Measurements from ENCODE around the gene CHST7. TPM values are rescaled to one million over a fixed set of nuclear protein-coding genes. Genes with fewer than 3 reads are reported as not detected.
A peak's percentile ranks its signal among the peaks of the same experiment; 100 is the strongest.

CHST7 gene
- total and polyA plus RNA-seq, 2 donors = 2.6 to 3.1 TPM

- H3K27ac ChIP-seq (ENCODE audit: low read depth in 1 of 2, low read length in 1 of 2) = no peak overlapping the region
- no peak for DNase-seq (ENCODE audit: low read depth in 6 of 9, low spot score in 9 of 9)
- H3K4me3 ChIP-seq (ENCODE audit: low read length in 2 of 2) = no peak overlapping the region
- H3K9me3 ChIP-seq (ENCODE audit: control insufficient read depth in 2 of 2, insufficient read depth in 1 of 2, low read length in 1 of 2) = no peaks in the 10 kb centered on the region
- WGBS = 90% methylated on average over 5 of the region's 5 CpGs
- peaks cover 0 to 8% of the 10 kb centered on the region in 2 donors for H3K4me1 ChIP-seq (ENCODE audit: control insufficient read depth in 2 of 2, insufficient read depth in 2 of 2, low read length in 2 of 2)
- H3K36me3 ChIP-seq (ENCODE audit: control insufficient read depth in 2 of 2, insufficient read depth in 2 of 2, low read length in 1 of 2) = no peaks in the 10 kb centered on the region
- no peaks in the 10 kb centered on the region for H3K27me3 ChIP-seq (ENCODE audit: control insufficient read depth in 2 of 2, insufficient read depth in 1 of 2, low read length in 1 of 2)
These were observed 36.6 kb downstream of the CHST7 start for GRCh38 chrX:46610070-46610658.

- H3K27me3 ChIP-seq (ENCODE audit: control insufficient read depth in 2 of 2, insufficient read depth in 1 of 2, low read length in 1 of 2) = no peaks in the 10 kb centered on the region
- H3K4me3 ChIP-seq (ENCODE audit: low read length in 2 of 2) = no peak overlapping the region
- 70% methylated on average over 13 of the region's 13 CpGs for WGBS
- H3K9me3 ChIP-seq (ENCODE audit: control insufficient read depth in 2 of 2, insufficient read depth in 1 of 2, low read length in 1 of 2) = no peaks in the 10 kb centered on the region
- peak in 3 of 9 donors; percentile 21 to 54 (median 36) for DNase-seq (ENCODE audit: low read depth in 6 of 9, low spot score in 9 of 9)
- peaks cover 0 to 8% of the 10 kb centered on the region in 2 donors for H3K4me1 ChIP-seq (ENCODE audit: control insufficient read depth in 2 of 2, insufficient read depth in 2 of 2, low read length in 2 of 2)
- H3K27ac ChIP-seq (ENCODE audit: low read depth in 1 of 2, low read length in 1 of 2) = no peak overlapping the region
- H3K36me3 ChIP-seq (ENCODE audit: control insufficient read depth in 2 of 2, insufficient read depth in 2 of 2, low read length in 1 of 2) = no peaks in the 10 kb centered on the region
These were observed 38.2 kb downstream of the CHST7 start for GRCh38 chrX:46611658-46612362.

- Histone ChIP-seq H3K27me3 (ENCODE audit: control insufficient read depth in 2 of 2, insufficient read depth in 1 of 2, low read length in 1 of 2) (no peaks in the 10 kb centered on the region), H3K4me1 (ENCODE audit: control insufficient read depth in 2 of 2, insufficient read depth in 2 of 2, low read length in 2 of 2) (no peaks in the 10 kb centered on the region), H3K9me3 (ENCODE audit: control insufficient read depth in 2 of 2, insufficient read depth in 1 of 2, low read length in 1 of 2) (no peaks in the 10 kb centered on the region), H3K27ac (ENCODE audit: low read depth in 1 of 2, low read length in 1 of 2) (no peak overlapping the region), H3K4me3 (ENCODE audit: low read length in 2 of 2) (no peak overlapping the region), H3K36me3 (ENCODE audit: control insufficient read depth in 2 of 2, insufficient read depth in 2 of 2, low read length in 1 of 2) (no peaks in the 10 kb centered on the region)
- peak in 1 of 9 donors; percentile 5 for DNase-seq (ENCODE audit: low read depth in 6 of 9, low spot score in 9 of 9)
These were observed 44.3 kb downstream of the CHST7 start for GRCh38 chrX:46617906-46618305.

GRCh38 chrX:46618947-46619346 lies 45.4 kb downstream of the CHST7 start:
- no peaks in the 10 kb centered on the region for H3K36me3 ChIP-seq (ENCODE audit: control insufficient read depth in 2 of 2, insufficient read depth in 2 of 2, low read length in 1 of 2)
- no peak overlapping the region for H3K4me3 ChIP-seq (ENCODE audit: low read length in 2 of 2)
- no peak for DNase-seq (ENCODE audit: low read depth in 6 of 9, low spot score in 9 of 9)
- H3K27me3 ChIP-seq (ENCODE audit: control insufficient read depth in 2 of 2, insufficient read depth in 1 of 2, low read length in 1 of 2) = no peaks in the 10 kb centered on the region
- no peak overlapping the region for H3K27ac ChIP-seq (ENCODE audit: low read depth in 1 of 2, low read length in 1 of 2)
- no peaks in the 10 kb centered on the region for H3K4me1 ChIP-seq (ENCODE audit: control insufficient read depth in 2 of 2, insufficient read depth in 2 of 2, low read length in 2 of 2)
- no peaks in the 10 kb centered on the region for H3K9me3 ChIP-seq (ENCODE audit: control insufficient read depth in 2 of 2, insufficient read depth in 1 of 2, low read length in 1 of 2)

- Histone ChIP-seq H3K4me1 (ENCODE audit: control insufficient read depth in 2 of 2, insufficient read depth in 2 of 2, low read length in 2 of 2) (no peaks in the 10 kb centered on the region), H3K4me3 (ENCODE audit: low read length in 2 of 2) (no peak overlapping the region), H3K27me3 (ENCODE audit: control insufficient read depth in 2 of 2, insufficient read depth in 1 of 2, low read length in 1 of 2) (no peaks in the 10 kb centered on the region), H3K27ac (ENCODE audit: low read depth in 1 of 2, low read length in 1 of 2) (no peak overlapping the region), H3K36me3 (ENCODE audit: control insufficient read depth in 2 of 2, insufficient read depth in 2 of 2, low read length in 1 of 2) (no peaks in the 10 kb centered on the region), H3K9me3 (ENCODE audit: control insufficient read depth in 2 of 2, insufficient read depth in 1 of 2, low read length in 1 of 2) (no peaks in the 10 kb centered on the region)
- no peak for DNase-seq (ENCODE audit: low read depth in 6 of 9, low spot score in 9 of 9)
- WGBS = 98% methylated on average over 4 of the region's 4 CpGs
These were observed 46.9 kb downstream of the CHST7 start for GRCh38 chrX:46620505-46620904.

GRCh38 chrX:46621572-46621971 lies 48.0 kb downstream of the CHST7 start:
- Histone ChIP-seq H3K36me3 (ENCODE audit: control insufficient read depth in 2 of 2, insufficient read depth in 2 of 2, low read length in 1 of 2) (no peaks in the 10 kb centered on the region), H3K9me3 (ENCODE audit: control insufficient read depth in 2 of 2, insufficient read depth in 1 of 2, low read length in 1 of 2) (no peaks in the 10 kb centered on the region), H3K27me3 (ENCODE audit: control insufficient read depth in 2 of 2, insufficient read depth in 1 of 2, low read length in 1 of 2) (no peaks in the 10 kb centered on the region), H3K4me3 (ENCODE audit: low read length in 2 of 2) (no peak overlapping the region), H3K4me1 (ENCODE audit: control insufficient read depth in 2 of 2, insufficient read depth in 2 of 2, low read length in 2 of 2) (peaks cover 0 to 3% of the 10 kb centered on the region in 2 donors), H3K27ac (ENCODE audit: low read depth in 1 of 2, low read length in 1 of 2) (no peak overlapping the region)
- WGBS = 98% methylated on average over 3 of the region's 3 CpGs
- no peak for DNase-seq (ENCODE audit: low read depth in 6 of 9, low spot score in 9 of 9)

- Histone ChIP-seq H3K36me3 (ENCODE audit: control insufficient read depth in 2 of 2, insufficient read depth in 2 of 2, low read length in 1 of 2) (no peaks in the 10 kb centered on the region), H3K4me3 (ENCODE audit: low read length in 2 of 2) (no peak overlapping the region), H3K4me1 (ENCODE audit: control insufficient read depth in 2 of 2, insufficient read depth in 2 of 2, low read length in 2 of 2) (peaks cover 0 to 16% of the 10 kb centered on the region in 2 donors), H3K27ac (ENCODE audit: low read depth in 1 of 2, low read length in 1 of 2) (no peak overlapping the region), H3K9me3 (ENCODE audit: control insufficient read depth in 2 of 2, insufficient read depth in 1 of 2, low read length in 1 of 2) (no peaks in the 10 kb centered on the region), H3K27me3 (ENCODE audit: control insufficient read depth in 2 of 2, insufficient read depth in 1 of 2, low read length in 1 of 2) (no peaks in the 10 kb centered on the region)
- no peak for DNase-seq (ENCODE audit: low read depth in 6 of 9, low spot score in 9 of 9)
- 96% methylated on average over 6 of the region's 6 CpGs for WGBS
These were observed 50.7 kb downstream of the CHST7 start for GRCh38 chrX:46624090-46624786.

- Histone ChIP-seq H3K4me1 (ENCODE audit: control insufficient read depth in 2 of 2, insufficient read depth in 2 of 2, low read length in 2 of 2) (peaks cover 0 to 16% of the 10 kb centered on the region in 2 donors), H3K27me3 (ENCODE audit: control insufficient read depth in 2 of 2, insufficient read depth in 1 of 2, low read length in 1 of 2) (no peaks in the 10 kb centered on the region), H3K36me3 (ENCODE audit: control insufficient read depth in 2 of 2, insufficient read depth in 2 of 2, low read length in 1 of 2) (no peaks in the 10 kb centered on the region), H3K9me3 (ENCODE audit: control insufficient read depth in 2 of 2, insufficient read depth in 1 of 2, low read length in 1 of 2) (no peaks in the 10 kb centered on the region), H3K4me3 (ENCODE audit: low read length in 2 of 2) (no peak overlapping the region), H3K27ac (ENCODE audit: low read depth in 1 of 2, low read length in 1 of 2) (peak overlapping the region in 1 of 2 donors; percentile 30)
- 77% methylated on average over 7 of the region's 7 CpGs for WGBS
- DNase-seq (ENCODE audit: low read depth in 6 of 9, low spot score in 9 of 9) = peak in 1 of 9 donors; percentile 44
These were observed 53.0 kb downstream of the CHST7 start for GRCh38 chrX:46626566-46626965.

GRCh38 chrX:46627062-46627461 lies 53.5 kb downstream of the CHST7 start:
- peaks cover 0 to 16% of the 10 kb centered on the region in 2 donors for H3K4me1 ChIP-seq (ENCODE audit: control insufficient read depth in 2 of 2, insufficient read depth in 2 of 2, low read length in 2 of 2)
- WGBS = 95% methylated on average over 4 of the region's 4 CpGs
- H3K36me3 ChIP-seq (ENCODE audit: control insufficient read depth in 2 of 2, insufficient read depth in 2 of 2, low read length in 1 of 2) = no peaks in the 10 kb centered on the region
- DNase-seq (ENCODE audit: low read depth in 6 of 9, low spot score in 9 of 9) = no peak
- H3K9me3 ChIP-seq (ENCODE audit: control insufficient read depth in 2 of 2, insufficient read depth in 1 of 2, low read length in 1 of 2) = no peaks in the 10 kb centered on the region
- no peaks in the 10 kb centered on the region for H3K27me3 ChIP-seq (ENCODE audit: control insufficient read depth in 2 of 2, insufficient read depth in 1 of 2, low read length in 1 of 2)
- peak overlapping the region; percentile 5 to 30 for H3K27ac ChIP-seq (ENCODE audit: low read depth in 1 of 2, low read length in 1 of 2)
- no peak overlapping the region for H3K4me3 ChIP-seq (ENCODE audit: low read length in 2 of 2)
